ENCODE results near the gene ZBED4.
A peak's percentile ranks its signal among the peaks of the same experiment; 100 is the strongest.

The ZBED4 gene

DNA sequence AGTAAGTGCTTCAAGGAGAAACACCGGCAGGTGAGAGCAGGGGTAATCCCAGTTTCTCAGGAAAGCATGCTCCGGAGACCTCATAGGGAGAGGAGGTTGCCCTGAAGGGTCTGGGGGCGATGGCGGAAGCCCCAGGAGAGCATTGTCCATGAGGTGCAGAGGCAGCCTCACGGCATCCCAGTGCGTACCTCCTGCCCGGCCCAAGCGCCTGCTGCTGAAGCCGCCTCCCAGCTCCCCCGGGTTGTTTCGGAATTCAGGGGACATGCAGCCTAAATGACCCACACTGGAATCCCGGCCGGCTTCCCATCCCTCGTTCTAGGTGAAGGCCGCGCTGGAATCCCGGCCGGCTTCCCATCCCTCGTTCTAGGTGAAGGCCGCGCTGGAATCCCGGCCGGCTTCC lies 2.7 kb downstream of the ZBED4 start:
- H3K4me2 ChIP-seq = peak overlapping the region; percentile 83 to 98 (median 91)
- peaks cover 5 to 54% (median 39%) of the 10 kb centered on the region in 11 experiments; a peak in 21 of 22 replicates for H3K36me3 ChIP-seq
- peaks cover 56 to 73% (median 71%) of the 10 kb centered on the region in 11 experiments for H4K20me1 ChIP-seq
- peaks cover 1 to 14% (median 8%) of the 10 kb centered on the region in 11 experiments; a peak in 21 of 22 replicates for H3K27me3 ChIP-seq
- H3K4me1 ChIP-seq = peaks cover 35 to 68% (median 55%) of the 10 kb centered on the region in 10 experiments
- peak overlapping the region in 10 of 11 experiments; percentile 88 to 98 (median 96); a peak in 16 of 22 replicates for H3K9ac ChIP-seq
- no peak for TF ChIP-seq Cebpa-rat (IDR thresholded peaks at IDR 0.05)
- H3K9me3 ChIP-seq (replicated peaks in 1 of 11) = peaks cover 0 to 4% (median under 1%) of the 10 kb centered on the region in 11 experiments; a peak in 8 of 22 replicates
- 0 out of 22 replicates have a peak overlapping the region, but pooled peaks of 1 of the 11 experiments have one; percentile 35 for H3K27ac ChIP-seq
- H3K4me3 ChIP-seq = peak overlapping the region in 4 of 10 experiments; percentile 89 to 98 (median 94); a peak in 3 of 20 replicates

DNA sequence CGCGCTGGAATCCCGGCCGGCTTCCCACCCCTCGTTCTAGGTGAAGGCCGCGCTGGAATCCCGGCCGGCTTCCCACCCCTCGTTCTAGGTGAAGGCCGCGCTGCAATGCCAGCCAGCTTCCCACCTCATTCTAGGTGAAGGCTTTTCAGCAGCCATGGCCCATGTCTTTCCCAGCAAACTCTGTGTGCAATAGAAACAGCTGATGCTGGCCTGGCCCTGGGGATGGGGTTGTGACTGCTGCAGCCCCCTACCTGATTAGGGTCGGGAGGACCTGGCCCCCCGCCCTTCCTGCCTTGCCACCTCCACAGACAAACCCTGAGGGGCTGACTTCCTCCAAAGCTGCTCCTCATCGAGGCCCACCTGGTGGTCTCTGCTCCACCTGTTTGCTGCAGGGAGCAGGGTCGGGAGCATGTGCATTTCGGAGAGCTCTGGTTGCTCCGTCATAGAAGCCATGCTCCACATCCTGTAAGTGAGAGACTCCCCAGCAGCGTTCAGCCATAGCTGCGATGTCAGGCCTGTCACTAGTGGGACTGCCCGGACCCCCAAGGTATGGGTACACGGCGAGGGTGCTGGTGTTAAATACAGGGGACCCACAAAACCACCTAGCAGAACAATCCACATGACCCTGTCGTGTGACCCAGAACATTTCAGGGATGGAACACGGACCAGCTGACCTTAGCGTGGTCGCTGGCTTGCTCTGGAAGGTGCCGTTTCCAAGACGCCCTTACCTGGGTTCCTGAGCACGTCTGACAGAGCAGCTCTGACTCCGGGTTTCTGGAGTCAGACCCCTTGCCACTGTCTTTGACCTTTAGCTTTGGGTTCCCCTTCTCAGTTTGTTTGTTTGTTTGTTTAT lies 3.3 kb downstream of the ZBED4 start:
- peaks cover 62 to 80% (median 78%) of the 10 kb centered on the region in 11 experiments for H4K20me1 ChIP-seq
- no peak for TF ChIP-seq Cebpa-rat (IDR thresholded peaks at IDR 0.05)
- no peak overlapping the region for H3K4me3 ChIP-seq
- H3K4me2 ChIP-seq = peak overlapping the region in 9 of 11 experiments; percentile 5 to 90 (median 48); a peak in 11 of 22 replicates
- H3K36me3 ChIP-seq = peaks cover 5 to 61% (median 45%) of the 10 kb centered on the region in 11 experiments; a peak in 21 of 22 replicates
- no peak overlapping the region for H3K27ac ChIP-seq
- H3K9ac ChIP-seq = peak overlapping the region in 6 of 11 experiments; percentile 17 to 35 (median 24); a peak in 3 of 22 replicates
- peaks cover 0 to 10% (median 7%) of the 10 kb centered on the region in 11 experiments; a peak in 13 of 22 replicates for H3K9me3 ChIP-seq (replicated peaks in 1 of 11)
- peaks cover 41 to 61% (median 50%) of the 10 kb centered on the region in 10 experiments for H3K4me1 ChIP-seq
- H3K27me3 ChIP-seq = peaks cover 0 to 7% (median 2%) of the 10 kb centered on the region in 11 experiments; a peak in 9 of 22 replicates

DNA sequence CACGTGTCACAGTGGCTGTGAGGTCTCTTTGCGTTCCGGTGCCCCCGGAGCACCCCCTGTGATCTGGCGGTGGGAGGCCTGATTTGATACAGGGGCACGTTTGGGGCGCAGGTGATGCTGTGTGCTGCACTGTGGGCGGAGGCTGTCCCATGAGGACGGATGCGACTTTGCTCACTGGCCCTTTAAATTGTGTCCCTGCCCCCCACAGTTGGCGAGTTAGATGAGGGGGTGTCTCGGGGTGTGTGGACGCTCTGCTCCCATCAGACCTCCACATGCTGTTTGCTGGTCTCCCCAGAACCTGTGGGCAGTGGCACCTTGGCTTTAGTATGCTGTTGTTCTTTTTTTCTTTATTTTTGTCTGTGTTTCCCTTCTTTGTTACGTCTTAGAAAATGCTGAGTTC lies 5.2 kb downstream of the ZBED4 start:
- Histone ChIP-seq H3K36me3 (peaks cover 5 to 79% (median 63%) of the 10 kb centered on the region in 11 experiments; a peak in 21 of 22 replicates), H3K9me3 (replicated peaks in 1 of 11) (peaks cover 0 to 29% (median 25%) of the 10 kb centered on the region in 11 experiments; a peak in 18 of 22 replicates), H3K4me2 (peak overlapping the region in 5 of 11 experiments; percentile 5 to 52 (median 34); a peak in 5 of 22 replicates), H4K20me1 (peaks cover 65 to 98% (median 94%) of the 10 kb centered on the region in 11 experiments), H3K9ac (peak overlapping the region in 1 of 11 experiments; percentile 38; a peak in 1 of 22 replicates), H3K4me3 (no peak overlapping the region), H3K27me3 (no peaks in the 10 kb centered on the region), H3K27ac (no peak overlapping the region), H3K4me1 (peaks cover 37 to 49% (median 42%) of the 10 kb centered on the region in 10 experiments)
- TF ChIP-seq Cebpa-rat (IDR thresholded peaks at IDR 0.05) = no peak

- Histone ChIP-seq H3K4me3 (no peak overlapping the region), H3K36me3 (peaks cover 21 to 97% (median 85%) of the 10 kb centered on the region in 11 experiments), H4K20me1 (peaks cover 51 to 98% (median 90%) of the 10 kb centered on the region in 11 experiments; a peak in 21 of 22 replicates), H3K27me3 (no peaks in the 10 kb centered on the region), H3K4me1 (peaks cover 16 to 27% (median 22%) of the 10 kb centered on the region in 10 experiments; a peak in 19 of 20 replicates), H3K4me2 (peak overlapping the region in 3 of 11 experiments; percentile 1 to 71 (median 25); a peak in 4 of 22 replicates), H3K9ac (peak overlapping the region in 1 of 11 experiments; percentile 45; a peak in 1 of 22 replicates), H3K27ac (peak overlapping the region in 1 of 11 experiments; percentile 14; a peak in 1 of 22 replicates), H3K9me3 (replicated peaks in 1 of 11) (peaks cover 20 to 59% (median 55%) of the 10 kb centered on the region in 11 experiments)
- no peak for TF ChIP-seq Cebpa-rat (IDR thresholded peaks at IDR 0.05)
Observed at GRCh38 chr22:49861642-49862495, 8.2 kb downstream of the ZBED4 start.

GRCh38 chr22:49862496-49862776 lies 8.8 kb downstream of the ZBED4 start:
- TF ChIP-seq Cebpa-rat (IDR thresholded peaks at IDR 0.05) = no peak
- no peaks in the 10 kb centered on the region for H3K27me3 ChIP-seq
- peak overlapping the region in 1 of 11 experiments; percentile 45; a peak in 1 of 22 replicates for H3K9ac ChIP-seq
- no peak overlapping the region for H3K4me3 ChIP-seq
- H3K4me2 ChIP-seq = peak overlapping the region in 3 of 11 experiments; percentile 1 to 71 (median 25); a peak in 3 of 22 replicates
- peaks cover 26 to 65% (median 61%) of the 10 kb centered on the region in 11 experiments for H3K9me3 ChIP-seq (replicated peaks in 1 of 11)
- peaks cover 27 to 97% (median 85%) of the 10 kb centered on the region in 11 experiments for H3K36me3 ChIP-seq
- peak overlapping the region in 1 of 11 experiments; percentile 14; a peak in 1 of 22 replicates for H3K27ac ChIP-seq
- H3K4me1 ChIP-seq = peaks cover 11 to 21% (median 16%) of the 10 kb centered on the region in 10 experiments; a peak in 18 of 20 replicates
- H4K20me1 ChIP-seq = peaks cover 45 to 98% (median 89%) of the 10 kb centered on the region in 11 experiments; a peak in 21 of 22 replicates

DNA sequence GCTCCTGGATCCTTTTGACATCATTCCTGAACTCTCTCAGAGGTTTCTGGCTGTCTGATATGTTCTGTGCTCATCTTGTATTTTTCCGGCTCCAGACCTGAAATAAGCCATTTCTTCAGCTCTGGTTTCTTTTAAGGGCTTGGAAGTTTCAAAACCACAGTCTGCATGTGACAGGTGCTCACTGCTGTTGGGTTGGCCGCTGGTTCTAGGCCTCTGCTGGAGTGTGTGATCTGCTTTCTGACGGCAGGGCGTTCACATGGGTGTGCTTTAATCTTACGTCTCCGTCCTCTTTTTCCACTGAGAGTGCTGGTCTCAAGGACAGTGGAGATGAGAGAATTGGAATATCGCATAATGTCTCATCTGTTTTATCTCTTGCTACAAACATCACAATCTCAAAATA lies 10.3 kb downstream of the ZBED4 start:
- Histone ChIP-seq H3K4me1 (peaks cover 0 to 19% (median 4%) of the 10 kb centered on the region in 10 experiments; a peak in 11 of 20 replicates), H4K20me1 (peaks cover 30 to 98% (median 77%) of the 10 kb centered on the region in 11 experiments; a peak in 21 of 22 replicates), H3K27ac (no peak overlapping the region), H3K9ac (no peak overlapping the region), H3K36me3 (peaks cover 33 to 97% (median 88%) of the 10 kb centered on the region in 11 experiments), H3K4me3 (no peak overlapping the region), H3K27me3 (no peaks in the 10 kb centered on the region), H3K9me3 (replicated peaks in 1 of 11) (peaks cover 41 to 80% (median 75%) of the 10 kb centered on the region in 11 experiments), H3K4me2 (no peak overlapping the region)
- TF ChIP-seq Cebpa-rat (IDR thresholded peaks at IDR 0.05) = no peak

- Histone ChIP-seq H3K27ac (no peak overlapping the region), H3K4me1 (peaks cover 0 to 19% (median 2%) of the 10 kb centered on the region in 10 experiments; a peak in 6 of 20 replicates), H3K4me3 (peak overlapping the region in 2 of 10 experiments; percentile 21 to 23; a peak in 1 of 20 replicates), H3K27me3 (no peaks in the 10 kb centered on the region), H3K9ac (no peak overlapping the region), H3K9me3 (replicated peaks in 1 of 11) (peaks cover 53 to 92% (median 88%) of the 10 kb centered on the region in 11 experiments), H3K4me2 (no peak overlapping the region), H3K36me3 (peaks cover 44 to 97% (median 90%) of the 10 kb centered on the region in 11 experiments), H4K20me1 (peaks cover 25 to 98% (median 70%) of the 10 kb centered on the region in 11 experiments; a peak in 21 of 22 replicates)
- no peak for TF ChIP-seq Cebpa-rat (IDR thresholded peaks at IDR 0.05)
Observed at GRCh38 chr22:49865156-49865555, 11.5 kb downstream of the ZBED4 start.

- no peak overlapping the region for H3K4me3 ChIP-seq
- peaks cover 0 to 19% (median 5%) of the 10 kb centered on the region in 10 experiments; a peak in 7 of 20 replicates for H3K4me1 ChIP-seq
- H3K9ac ChIP-seq = no peak overlapping the region
- H3K27ac ChIP-seq = no peak overlapping the region
- H3K4me2 ChIP-seq = no peak overlapping the region
- TF ChIP-seq Cebpa-rat (IDR thresholded peaks at IDR 0.05) = no peak
- peaks cover 55 to 93% (median 90%) of the 10 kb centered on the region in 11 experiments for H3K9me3 ChIP-seq (replicated peaks in 1 of 11)
- H3K27me3 ChIP-seq = no peaks in the 10 kb centered on the region
- peaks cover 31 to 98% (median 70%) of the 10 kb centered on the region in 11 experiments; a peak in 21 of 22 replicates for H4K20me1 ChIP-seq
- H3K36me3 ChIP-seq = peaks cover 44 to 94% (median 86%) of the 10 kb centered on the region in 11 experiments
Observed at GRCh38 chr22:49866134-49866533, 12.5 kb downstream of the ZBED4 start.

Measured in BLaER1 treated with 17β-estradiol and CSF1 and Interleukin-3, amounts not matched to agents 10 nM and 100 nM (cell line).